GM12891 (cell line): ENCODE results near the gene ST3GAL3.

Source experiments
- PAX5 ChIP-seq: IDR thresholded peaks from 2 replicates; pipeline ENCODE4 v1.6.1; 2011; ENCODE audit warnings: low read length, moderate library complexity, mild to moderate bottlenecking; ENCODE audit not compliant: insufficient read depth, severe bottlenecking
- POLR2A ChIP-seq: IDR thresholded peaks from 2 replicates; pipeline ENCODE4 v1.6.1; 2011; ENCODE audit warnings: low read depth, low read length, control low read depth
- POLR2AphosphoS5 ChIP-seq: IDR thresholded peaks from 2 replicates; pipeline ENCODE4 v1.6.1; 2011; ENCODE audit warnings: low read depth, low read length, control low read depth
- SPI1 ChIP-seq: IDR thresholded peaks from 2 replicates; pipeline ENCODE4 v1.6.1; 2011; ENCODE audit warnings: low read depth, low read length, control low read depth
- TAF1 ChIP-seq: IDR thresholded peaks from 2 replicates; pipeline ENCODE4 v1.6.1; 2011; ENCODE audit warnings: low read depth, low read length, control low read depth

- TF ChIP-seq SPI1 (no peak), POLR2A (no peak), POLR2AphosphoS5 (no peak), TAF1 (no peak), PAX5 (no peak)
These were observed 194.9 kb downstream of the ST3GAL3 start for GRCh38 chr1:43902058-43902831.
